G401.6 (cell line): ENCODE measurements around the gene TBC1D5.
"Not testable (repeated sequence)": the region's sequence is repeated elsewhere in the genome, so short reads cannot be mapped to it uniquely, and the experiment has no call there.

Experiments used
- FAIRE-seq: peaks from 2 replicates; lab custom pipeline; 2012; peaks lifted over from hg19 to GRCh38; lab: Jason Lieb, UNC

Gene TBC1D5

DNA sequence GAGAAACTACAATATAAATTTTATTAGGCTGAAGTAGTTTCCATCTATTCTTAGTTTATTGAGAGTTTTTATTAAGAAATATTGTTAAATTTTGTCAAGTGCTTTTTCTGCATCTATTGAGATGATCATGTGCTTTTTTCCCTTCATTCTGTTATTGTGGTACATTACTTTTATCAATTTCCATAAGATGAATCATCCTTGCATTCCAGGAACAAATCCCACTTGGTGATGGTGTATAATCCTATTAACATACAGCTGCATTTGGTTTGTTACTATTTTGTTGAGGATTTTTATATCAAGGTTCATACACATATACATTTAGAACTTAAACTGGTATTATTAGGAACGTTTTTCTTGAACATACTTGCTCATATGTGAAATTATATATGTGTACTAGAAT, 199.8 kb downstream of the TBC1D5 start:
- FAIRE-seq, result no peak

DNA sequence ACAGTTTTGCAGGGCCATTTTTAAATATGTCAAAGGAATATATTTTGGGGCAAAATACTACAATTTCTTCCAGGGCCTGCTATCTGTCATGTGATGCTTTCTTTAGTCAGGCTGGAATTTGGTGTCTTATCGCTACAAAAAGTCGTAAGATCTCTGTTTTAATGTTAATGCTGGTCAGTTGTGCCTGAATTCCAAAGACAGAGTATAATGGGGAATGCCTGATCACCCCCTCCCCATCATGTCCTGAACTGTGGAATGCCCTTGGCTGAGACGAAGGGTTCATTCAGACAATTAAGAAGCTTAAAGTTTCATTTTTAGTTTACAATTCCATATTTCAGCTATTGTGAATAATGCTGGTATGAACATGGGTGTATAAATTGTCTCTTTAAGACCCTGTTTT, 203.0 kb downstream of the TBC1D5 start:
- FAIRE-seq, result no peak

DNA sequence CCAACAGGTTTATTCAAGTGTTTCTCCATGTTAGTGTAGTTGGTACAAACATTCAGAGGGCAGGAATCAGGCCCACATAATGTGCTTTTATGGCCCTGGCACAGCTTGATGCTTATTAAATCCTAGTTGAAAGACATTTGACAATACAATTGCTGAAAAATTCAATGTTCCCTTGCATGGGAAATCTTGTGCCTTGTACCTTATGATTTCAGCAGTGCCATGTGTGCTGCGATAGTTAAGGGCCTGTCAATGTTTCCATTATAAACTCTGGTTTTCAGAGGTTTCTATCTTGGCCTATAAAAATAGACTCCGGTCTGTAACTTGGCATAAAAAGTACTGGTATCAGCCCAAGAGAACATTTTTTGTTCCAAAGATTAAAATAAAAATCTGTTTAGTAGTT, 207.2 kb downstream of the TBC1D5 start:
- no peak for FAIRE-seq

DNA sequence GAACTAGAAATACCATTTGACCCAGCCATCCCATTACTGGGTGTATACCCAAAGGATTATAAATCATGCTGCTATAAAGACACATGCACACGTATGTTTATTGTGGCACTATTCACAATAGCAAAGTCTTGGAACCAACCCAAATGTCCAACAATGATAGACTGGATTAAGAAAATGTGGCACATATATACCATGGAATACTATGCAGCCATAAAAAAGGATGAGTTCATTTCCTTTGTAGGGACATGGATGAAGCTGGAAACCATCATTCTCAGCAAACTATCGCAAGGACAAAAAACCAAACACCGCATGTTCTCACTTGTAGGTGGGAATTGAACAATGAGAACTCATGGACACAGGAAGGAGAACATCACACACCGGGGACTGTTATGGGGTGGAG, 210.0 kb downstream of the TBC1D5 start:
- not testable (repeated sequence) for FAIRE-seq

- FAIRE-seq, result no peak
Measured at GRCh38 chr3:17529677-17530076, 212.8 kb downstream of the TBC1D5 start.

GRCh38 chr3:17518189-17519059, 224.0 kb downstream of the TBC1D5 start:
- FAIRE-seq, result no peak

- FAIRE-seq, result no peak
Measured at GRCh38 chr3:17515445-17516234, 226.8 kb downstream of the TBC1D5 start.

DNA sequence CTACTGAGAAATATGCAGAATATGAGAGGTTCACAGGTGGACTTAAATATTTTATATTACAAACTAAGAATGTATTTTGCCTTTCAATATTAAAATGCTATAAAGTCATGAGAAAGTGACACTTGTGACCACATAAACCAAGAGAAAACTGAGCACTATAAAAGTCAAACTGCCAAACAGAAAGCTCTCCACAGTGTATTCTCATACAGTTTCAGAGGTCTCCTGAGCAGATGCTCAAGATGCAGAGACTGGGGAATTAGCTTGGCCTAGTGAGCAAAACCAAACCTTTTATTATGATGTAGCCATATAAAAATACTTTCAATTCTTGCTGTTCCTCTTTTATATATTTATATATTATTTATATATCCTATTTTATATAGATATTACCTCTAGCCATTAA, 227.8 kb downstream of the TBC1D5 start:
- no peak for FAIRE-seq

GRCh38 chr3:17510265-17510664, 232.2 kb downstream of the TBC1D5 start:
- no peak for FAIRE-seq

DNA sequence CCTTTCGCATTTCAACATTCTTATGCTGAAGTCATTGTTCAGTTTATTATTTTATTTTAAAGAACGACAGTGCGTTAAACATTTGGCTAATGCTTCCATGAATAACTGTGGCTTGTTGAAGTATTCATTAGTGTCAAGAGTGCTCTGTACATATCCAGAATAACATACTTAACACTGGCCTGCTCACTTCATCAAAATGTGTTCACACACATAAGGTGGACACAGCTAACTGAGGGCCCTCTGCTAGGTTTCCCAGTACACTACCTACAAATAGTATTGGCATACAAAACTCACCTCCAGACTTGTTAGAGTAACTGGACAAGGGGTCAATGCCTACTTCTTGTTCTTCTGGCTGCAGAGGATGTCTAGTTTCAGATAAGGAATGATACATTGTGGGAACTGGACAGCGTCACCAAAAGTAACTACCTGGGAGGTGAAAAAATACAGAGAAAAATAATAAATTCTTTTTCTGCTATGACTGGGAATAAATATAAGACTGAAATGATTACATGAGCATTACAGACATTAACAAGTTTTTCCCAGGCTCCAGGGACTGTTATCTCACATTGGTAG, 234.2 kb downstream of the TBC1D5 start:
- FAIRE-seq, result no peak

GRCh38 chr3:17507480-17507879, 235.0 kb downstream of the TBC1D5 start:
- FAIRE-seq, result no peak

- FAIRE-seq, result no peak
Measured at GRCh38 chr3:17505856-17506255, 236.6 kb downstream of the TBC1D5 start.

DNA sequence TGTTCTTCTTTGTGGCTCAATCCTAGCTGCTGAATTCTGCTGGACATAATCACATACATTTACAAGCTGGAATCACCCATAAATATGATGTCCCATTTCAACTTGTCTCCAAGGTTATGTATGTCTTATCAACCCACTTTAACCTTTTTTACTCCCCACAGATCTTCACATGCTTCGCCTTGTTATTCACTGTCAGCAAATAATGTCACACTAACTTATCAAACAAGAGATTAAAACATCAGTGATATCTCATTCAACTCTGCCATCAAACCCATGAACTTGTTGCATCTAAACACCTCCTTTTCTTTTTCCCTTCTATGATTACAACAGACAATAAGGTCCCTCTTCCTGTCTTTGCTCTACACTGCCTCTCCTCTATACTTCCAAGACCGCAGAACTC, 240.7 kb downstream of the TBC1D5 start:
- FAIRE-seq, result no peak

GRCh38 chr3:17500618-17501017, 241.8 kb downstream of the TBC1D5 start:
- no peak for FAIRE-seq

GRCh38 chr3:17494117-17494809, 248.2 kb downstream of the TBC1D5 start:
- no peak for FAIRE-seq

DNA sequence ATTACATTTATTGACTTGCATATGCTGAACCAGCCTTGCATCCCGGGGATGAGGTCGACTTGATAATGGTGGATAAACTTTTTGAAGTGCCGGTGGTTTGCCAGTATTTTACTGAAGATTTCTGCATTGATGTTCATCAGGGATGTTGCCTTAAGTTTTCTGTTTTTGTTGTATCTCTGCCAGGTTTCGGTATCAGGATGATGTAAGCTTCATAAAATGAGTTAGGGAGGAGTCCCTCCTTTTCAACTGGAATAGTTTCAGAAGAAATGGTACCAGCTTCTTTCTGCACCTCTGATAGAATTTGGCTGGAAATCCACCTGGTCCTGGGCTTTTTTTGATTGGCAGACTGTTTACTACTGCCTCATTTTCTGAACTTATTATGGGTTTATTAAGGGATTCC, 250.8 kb downstream of the TBC1D5 start:
- no peak for FAIRE-seq

DNA sequence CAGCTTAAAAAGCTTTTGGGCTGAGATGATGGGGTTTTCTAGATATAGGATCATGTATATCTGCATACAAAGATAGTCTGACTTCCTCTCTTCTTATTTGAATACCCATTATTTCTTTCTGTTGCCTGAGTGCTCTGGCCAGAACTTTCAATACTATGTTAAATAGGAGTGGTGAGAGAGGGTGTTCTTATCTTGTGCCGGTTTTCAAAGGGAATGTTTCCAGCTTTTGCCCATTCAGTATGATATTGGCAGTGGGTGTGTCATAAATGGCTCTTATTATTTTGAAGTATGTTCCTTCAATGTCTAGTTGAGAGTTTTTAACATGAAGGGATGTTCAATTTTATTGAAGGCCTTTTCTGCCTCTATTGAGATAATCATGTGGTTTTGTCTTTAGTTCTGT, 251.2 kb downstream of the TBC1D5 start:
- not testable (repeated sequence) for FAIRE-seq

GRCh38 chr3:17489139-17489538, 253.3 kb downstream of the TBC1D5 start:
- FAIRE-seq, result no peak

- FAIRE-seq, result no peak
Measured at GRCh38 chr3:17481116-17481515, 261.3 kb downstream of the TBC1D5 start.

GRCh38 chr3:17479681-17480405, 262.6 kb downstream of the TBC1D5 start:
- FAIRE-seq, result no peak

- FAIRE-seq, result no peak
Measured at GRCh38 chr3:17478673-17479072, 263.8 kb downstream of the TBC1D5 start.

DNA sequence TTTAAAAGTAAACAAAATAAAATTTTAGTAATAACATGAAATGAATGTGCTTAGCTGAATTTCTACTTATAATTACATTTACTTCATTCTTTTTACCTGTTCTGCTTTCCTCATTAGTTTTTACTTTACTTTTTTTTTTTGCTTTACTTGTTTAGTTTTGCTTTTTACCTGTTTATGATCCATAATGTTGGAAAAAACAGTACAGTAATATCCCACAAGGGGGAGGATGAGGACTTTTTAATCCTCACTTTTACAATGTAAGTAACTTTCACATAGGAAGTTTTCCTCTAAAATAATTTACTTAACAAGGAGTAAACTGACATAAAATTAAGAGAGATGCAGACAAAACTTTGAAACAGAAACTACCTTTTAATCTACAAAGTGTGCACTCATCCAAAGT, 268.7 kb downstream of the TBC1D5 start:
- peak; percentile 67 for FAIRE-seq
